EL (cell line): ENCODE results near the gene STX16.

Experiments
- DNase-seq: peaks from one replicate; pipeline ENCODE4 v3.0.0-alpha.2; 2016

The STX16 gene

DNA sequence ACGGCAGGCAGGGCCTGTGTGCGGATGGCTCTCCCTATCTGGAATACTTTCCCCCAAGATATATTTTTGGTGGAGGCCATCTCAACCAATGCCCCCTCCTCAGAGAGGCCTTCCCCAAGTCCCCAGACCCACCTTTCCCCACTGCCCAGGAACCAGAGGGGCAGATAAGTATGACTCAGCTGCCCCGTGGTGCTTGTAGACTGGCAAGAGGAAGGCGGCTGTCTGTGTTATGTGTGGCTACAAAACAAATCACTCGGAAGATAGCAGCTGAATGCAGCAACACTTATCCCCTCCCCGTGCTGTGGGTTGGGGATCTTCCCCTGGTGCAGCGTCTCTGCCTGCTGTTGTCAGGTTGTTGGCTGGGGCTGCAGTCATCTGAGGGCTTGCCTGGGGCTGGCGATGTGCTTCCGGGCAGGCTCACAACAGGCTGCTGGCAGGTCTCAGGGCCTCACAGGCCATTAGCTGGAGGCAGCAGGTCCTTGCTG lies 48.6 kb downstream of the STX16 start:
- no peak for DNase-seq

DNA sequence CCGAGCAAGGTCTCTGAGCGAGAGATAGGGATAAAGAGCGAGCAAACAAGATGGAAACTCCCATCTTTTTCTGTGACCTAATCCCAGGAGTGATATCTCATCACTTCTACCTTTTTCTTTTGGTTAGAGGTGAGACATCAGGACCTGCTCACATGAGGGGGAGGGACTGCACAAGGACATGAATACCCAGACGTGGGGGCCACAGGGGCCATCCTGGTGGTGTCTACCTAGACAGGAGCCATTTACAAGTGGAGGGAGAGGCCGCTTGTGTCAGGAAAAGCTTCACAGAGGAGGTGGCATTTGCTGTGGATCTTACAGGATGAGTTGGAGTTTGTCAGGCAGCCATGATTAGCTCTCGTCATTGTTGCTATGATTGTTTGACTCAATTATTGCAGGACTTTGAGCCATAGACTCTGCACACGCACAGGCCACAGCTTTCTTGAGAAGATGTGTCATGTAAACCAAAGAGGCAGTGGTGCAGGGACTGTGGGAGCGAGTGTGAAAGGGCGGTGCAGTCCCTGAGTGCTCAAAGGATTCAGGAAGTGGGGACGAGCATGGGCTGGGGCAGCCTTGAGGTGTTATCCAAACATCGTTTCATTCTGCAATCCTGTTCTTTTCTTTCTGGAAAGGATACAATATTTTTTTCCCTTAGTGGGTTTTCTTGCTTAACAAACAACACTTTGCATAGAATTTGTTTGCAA lies 49.2 kb downstream of the STX16 start:
- no peak for DNase-seq

DNA sequence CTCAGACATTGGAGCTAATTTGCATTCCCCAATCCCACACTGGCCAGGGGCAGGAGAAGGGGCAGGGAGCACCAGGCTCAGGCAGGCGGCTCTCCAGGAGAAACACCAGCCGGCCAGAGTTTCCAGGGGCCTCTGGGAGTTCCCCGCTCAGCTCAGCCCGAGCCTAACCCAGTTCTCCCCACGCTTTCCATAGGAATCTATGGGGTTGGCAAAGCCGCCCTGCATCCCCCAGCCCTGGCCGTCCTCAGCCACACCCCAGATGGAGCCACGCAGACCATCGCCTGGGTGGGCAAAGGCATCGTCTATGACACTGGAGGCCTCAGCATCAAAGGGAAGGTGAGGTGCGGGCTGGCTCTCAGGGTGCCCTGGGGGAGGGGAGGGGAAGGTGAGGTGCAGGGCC lies 49.7 kb downstream of the STX16 start:
- DNase-seq, result no peak

DNA sequence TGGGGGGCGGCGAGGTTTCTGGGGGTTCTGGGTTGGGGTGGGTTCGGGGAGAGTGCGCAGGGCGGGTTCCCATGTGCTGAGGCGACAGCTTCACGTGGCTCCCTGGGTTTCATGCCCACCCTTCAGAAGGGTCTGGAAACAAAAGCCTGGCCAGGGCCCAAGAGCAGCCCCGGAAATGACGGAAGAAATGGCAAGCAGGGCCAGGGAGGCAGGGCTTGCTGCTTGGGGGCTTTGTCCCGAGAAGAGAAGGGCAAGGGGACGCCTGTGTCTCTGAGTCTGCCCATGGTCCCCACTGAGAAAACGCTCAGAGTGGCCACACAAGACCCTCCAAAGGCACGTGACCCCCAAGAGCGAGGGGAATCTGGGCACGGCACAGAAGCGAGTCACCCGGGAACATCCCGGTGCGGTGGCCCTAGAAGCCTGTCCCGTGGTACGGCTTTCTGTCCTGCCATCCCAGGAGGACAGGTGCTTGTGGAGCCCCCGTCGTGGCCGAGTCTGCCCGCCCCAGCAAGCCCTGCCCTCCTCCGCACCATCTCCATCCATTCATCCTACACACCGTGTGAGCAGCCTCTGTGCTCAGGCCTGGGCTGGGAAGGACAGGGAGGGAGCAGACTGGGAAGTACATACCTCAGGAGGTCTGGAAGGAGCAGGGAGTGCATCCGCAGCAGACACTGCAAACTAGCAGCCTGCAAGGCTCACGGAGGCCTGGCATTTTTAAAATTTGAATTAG lies 50.5 kb downstream of the STX16 start:
- no peak for DNase-seq

DNA sequence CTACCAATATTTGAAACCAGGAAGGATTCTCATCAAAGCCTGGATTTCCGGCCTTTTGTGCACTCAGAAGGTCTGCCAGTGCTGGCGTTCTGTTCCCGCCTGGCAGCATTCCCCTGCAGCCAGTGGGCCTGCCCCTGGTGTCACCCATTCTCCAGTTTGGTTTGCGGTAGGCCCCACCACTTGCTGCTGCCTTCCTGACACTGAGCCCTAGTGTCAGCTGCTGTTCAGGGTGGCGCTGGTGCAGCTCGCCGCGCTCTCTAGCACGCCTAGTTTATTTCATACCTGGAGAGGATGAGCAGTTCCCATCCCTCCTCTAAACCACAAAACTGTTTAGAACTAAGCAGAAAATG lies 51.1 kb downstream of the STX16 start:
- no peak for DNase-seq

DNA sequence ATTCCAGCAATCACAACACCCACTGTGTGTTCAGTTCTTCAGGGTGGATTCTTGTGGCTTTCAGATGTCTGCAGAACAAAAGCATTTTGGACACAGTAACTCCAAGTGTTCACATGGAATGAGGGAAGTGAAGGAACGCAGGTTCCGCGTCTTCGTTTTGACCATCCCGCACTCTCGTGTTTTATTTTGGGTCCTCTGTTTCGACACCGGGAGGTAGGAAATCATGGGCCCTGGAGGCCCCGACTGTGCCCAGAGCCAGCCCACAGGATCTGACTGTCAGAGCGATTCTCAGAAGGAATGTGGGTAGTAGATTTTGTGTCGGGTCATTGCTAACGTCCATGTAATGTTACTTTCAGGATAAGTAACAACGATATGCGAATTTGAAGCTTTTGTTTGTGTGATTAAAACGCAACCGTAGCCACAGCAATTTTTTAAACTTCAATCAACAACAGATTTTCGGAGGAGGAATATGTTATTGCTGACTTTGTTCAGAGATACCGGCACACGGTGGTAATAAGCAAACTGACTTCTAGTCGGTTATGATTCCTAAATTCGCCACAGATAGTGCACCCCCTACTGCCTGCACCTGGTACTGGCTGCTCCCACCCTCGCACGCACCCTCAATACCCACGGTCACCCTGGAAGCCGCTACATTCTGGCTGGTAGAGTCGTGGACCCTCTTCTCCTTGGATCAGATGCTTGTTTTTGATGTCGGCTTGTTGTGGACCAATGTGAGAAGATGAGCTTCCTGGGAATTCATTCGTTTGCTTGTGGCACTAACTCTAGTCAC lies 52.0 kb downstream of the STX16 start:
- DNase-seq, result no peak

DNA sequence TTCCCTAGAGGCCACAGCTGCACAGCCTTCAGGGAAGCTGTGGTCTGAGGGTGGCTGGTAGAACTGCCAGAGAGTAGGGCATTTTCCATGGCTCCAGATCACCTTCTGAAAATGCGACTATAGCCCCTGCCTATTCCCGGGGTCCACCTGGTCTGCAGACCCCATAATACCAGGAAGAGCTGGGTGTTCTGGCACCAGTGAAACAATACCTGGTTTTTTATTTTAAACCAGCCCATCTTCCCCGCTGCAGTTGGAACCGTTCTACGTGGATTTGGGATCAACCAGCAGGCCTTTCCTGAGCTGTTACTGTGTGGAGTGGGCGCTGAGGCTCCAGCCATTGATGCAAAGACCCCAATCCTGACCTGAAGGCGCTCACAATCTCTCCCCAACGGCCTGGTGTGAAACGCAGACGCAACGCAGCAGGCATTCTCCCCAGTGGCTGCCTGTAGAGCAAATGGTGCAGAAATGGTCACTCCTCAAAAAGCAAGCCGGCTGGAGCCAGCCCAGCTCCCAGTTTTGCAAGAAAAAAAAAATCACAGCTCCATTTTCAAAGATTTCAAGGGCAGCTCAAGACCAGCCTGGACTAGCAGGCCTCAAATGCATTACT lies 52.8 kb downstream of the STX16 start:
- DNase-seq, result no peak

DNA sequence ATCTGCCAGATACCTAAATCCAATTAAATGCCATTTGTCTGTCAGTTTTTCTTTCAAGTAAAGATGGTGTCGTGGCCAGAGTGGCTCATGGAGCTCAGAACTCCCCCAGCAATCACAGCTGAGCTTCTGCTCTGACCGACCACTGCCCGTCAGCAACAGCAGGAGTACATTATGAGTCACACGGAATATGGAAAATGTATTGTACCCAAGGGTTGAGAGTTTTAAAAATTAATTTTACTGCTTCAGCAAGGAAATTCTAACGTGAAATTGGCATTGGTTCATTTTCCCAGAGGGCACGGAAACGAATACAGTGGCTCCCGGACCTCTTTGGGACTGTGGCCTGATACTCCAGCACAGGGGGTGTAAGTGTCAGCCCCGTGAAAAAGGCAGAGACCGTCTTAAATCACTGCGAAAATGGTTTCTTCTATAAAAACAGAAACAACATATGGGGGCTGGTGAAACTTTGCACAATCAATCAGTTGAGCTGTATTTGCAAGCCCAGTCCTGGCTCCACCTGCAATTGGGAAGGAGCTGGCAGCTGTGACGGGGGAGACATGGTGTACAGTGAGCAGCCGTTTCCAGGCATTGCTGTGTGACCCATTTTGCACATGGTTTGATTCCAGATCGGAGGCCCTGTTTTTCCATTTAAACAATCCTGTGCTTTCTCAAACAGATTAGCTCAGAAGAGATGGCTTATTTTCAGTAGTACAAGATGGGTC lies 54.3 kb downstream of the STX16 start:
- no peak for DNase-seq

DNA sequence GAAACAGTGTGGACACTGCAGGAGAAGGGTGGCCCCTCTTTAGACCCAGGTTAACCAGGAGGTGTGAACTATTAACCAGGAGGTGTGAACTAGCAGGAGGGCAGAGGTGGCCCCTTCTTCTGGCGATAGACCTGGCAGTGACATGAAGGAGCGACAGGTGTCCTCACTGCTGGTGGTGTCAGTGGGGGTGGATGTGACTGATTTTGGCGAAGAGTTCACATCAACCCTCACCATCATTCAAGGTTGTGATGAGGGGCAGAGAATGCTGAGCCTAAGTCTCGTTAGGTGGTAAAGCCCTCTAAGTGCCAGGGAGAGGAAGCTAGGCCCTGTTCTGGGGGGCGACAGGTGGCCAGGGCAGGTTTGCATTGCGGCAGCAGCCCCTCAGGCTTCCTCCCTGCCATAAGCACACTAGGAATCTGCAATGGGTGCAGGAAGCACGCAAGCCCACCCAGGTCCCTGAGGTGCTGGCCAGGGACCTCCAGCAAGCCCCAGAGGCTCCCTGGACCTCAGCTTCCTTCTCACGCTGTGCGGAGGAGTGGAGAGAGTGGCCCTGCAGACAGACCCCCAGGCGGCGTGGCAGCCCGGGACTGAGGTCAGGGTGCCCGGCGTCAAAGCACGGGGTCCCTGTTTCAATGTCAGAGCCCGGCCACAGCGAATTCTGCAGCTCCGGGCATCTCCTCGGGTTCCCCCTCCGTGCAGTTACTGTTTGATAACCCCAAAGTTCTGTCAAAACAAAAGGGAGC lies 55.2 kb downstream of the STX16 start:
- DNase-seq, result no peak

DNA sequence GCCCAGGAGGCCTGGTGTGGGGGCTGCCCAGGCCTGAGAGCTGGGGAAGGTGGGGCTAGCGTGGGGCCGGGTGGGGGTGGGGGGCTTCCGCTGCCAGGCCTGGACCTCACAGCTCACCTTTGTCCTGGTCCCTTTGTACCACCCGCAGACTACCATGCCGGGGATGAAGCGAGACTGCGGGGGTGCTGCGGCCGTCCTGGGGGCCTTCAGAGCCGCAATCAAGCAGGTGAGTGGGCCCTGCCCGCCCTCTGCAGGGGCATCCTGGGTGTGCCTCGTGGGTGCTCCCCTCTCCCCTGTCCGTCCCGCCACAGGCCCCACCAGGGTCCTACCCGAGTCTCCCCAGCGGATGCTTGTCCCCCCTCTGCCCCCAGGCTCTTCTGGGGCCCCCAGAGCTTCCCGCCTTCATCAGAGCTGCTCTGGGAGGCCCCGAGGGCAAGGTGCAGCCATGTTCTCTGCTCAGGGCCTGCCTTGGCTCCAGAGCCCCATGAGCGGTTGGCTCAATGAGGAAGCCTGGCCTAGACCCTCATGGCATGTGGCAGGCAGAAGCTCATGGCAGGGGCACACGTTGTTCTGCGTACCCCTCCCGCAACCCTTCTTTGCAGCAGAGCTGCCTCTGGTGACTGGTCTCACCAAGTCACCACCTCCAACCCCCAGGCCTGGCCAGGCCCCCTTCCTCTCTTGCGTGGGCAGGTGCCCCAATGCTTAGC lies 56.0 kb downstream of the STX16 start:
- DNase-seq, result no peak

DNA sequence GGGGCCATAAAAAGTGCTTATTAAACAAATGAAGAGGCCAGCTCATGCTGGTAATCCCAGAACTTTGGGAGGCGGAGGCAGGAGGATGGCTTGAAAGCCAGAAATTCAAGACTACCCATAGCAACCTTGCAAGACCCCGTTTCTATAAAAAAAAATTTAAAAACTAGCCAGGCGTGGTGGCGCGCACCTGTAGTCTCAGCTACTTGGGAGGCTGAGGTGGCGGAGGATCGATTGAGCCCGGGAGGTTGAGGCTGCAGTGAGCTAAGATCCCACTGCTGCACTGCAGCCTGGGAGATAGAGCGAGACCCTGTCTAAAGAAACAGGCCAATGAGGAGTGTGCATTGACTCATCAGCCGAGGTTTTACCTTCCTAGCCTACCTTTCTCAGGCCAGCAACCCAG lies 56.7 kb downstream of the STX16 start:
- no peak for DNase-seq

DNA sequence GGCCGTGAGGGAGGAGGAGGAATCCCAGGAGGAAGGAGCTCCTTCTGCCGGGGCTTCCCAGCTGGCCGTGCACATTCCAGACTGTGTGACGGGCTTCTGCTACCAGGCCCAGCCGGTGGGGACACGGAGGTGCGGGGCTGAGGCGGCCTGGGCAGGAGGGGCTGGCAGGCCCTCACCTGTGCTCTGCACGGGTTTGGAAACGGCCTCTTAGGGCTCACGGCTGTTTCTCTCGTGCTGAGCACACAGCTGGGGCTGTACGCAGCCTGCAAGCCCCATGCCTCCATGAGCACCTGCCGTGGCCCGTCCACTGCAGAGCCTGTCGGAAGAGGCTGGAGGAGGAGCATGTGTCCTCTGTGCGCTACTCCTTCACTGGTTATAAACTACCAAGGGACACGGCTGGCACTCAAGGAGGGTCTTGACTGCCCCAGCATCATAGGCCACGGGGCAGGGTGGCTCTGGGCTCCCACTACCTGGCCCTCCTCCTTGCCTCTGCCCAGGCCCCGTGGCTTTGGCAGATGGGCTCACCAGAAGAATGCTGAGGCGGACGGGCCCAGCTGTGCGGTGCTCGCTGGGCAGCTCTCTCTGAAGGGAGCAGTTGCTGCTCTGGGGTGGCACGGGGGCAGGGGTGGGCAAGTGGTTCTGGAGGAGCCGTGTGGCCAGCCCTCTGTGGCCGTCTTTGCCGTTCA lies 57.3 kb downstream of the STX16 start:
- no peak for DNase-seq

DNA sequence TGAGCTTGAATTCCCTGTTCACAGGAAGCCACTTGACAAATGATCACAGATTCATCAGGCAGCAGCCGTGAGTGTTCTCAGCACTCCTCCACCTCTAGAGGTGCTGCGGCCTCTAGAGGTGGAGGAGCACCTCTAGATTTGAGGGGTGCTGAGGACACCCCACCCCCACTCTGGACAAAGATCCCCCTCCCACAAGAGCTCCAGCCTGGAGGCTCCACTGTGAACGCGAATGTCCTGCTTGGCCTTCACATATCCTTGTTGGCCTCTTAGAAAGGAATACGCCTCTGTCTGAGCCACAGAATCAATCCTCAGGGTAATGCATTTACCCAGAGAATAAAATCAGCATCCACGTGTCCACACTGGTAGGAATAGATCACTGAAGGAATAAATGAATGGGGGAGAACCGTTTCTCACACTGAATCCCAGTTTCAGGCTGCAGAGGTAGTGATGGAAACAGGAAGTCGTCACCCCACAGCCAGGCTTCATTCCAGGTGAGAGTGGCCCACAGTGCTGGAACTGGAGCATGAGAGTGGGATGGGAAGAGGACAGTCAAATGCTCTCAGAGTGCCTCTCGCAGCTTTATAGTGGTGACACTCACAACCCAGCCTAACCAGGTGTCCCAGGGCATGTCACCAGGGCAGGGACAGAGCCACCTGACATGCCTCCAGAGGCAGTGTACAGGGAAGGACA lies 58.1 kb downstream of the STX16 start:
- no peak for DNase-seq

DNA sequence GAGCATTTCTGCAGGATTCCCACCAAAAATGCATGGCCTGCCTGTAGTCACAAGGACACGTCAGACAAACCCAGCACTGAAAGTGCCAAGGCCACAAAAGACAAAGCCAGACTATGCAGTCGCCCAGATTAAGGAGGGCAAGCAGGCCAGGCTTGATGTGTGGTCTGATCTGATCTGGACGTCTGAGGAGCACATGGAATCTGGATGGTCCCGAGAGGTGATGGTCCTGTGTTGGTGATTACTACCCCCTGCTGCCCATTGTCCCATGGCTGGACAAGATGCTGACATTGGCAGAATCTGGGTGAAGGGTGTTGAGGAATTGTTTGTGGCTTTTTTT lies 58.6 kb downstream of the STX16 start:
- no peak for DNase-seq

DNA sequence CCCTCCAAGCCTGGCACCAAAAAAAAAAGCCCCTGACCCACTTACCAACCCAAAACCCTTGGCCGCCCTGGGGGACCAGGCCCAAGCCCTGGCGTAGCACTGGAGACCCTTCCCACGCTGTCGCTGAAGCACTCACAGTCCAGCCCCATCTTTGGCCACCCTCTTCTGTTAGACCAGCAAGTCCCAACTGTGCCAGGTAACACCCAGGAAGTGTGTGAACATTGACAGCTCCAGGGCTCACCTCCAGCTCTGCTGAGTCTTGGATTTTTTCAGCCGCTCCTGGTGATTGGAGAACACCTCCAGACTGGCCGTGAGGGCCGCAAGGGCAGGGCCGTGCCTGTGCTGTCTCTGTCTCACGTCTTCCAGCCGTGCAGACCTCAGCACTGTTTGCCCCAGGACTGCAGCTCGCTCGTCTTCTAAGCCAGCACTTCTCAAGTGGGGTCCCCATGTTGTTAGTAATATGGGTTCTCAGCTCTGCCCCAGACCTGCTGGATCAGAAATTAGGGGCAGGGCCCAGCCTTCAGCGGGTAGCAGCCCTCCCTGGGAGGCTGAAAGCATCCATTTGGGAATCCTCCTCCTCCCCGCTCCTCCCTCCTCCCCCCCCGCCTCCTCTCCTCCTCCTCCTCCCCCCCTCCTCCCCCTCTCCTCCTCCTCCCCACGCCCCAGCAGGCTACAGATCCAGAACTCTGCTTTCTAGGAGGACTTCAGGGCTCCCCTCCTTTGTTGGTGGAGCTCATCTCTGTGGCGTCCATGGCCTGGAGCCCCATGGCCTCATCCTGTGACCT lies 59.6 kb downstream of the STX16 start:
- no peak for DNase-seq

DNA sequence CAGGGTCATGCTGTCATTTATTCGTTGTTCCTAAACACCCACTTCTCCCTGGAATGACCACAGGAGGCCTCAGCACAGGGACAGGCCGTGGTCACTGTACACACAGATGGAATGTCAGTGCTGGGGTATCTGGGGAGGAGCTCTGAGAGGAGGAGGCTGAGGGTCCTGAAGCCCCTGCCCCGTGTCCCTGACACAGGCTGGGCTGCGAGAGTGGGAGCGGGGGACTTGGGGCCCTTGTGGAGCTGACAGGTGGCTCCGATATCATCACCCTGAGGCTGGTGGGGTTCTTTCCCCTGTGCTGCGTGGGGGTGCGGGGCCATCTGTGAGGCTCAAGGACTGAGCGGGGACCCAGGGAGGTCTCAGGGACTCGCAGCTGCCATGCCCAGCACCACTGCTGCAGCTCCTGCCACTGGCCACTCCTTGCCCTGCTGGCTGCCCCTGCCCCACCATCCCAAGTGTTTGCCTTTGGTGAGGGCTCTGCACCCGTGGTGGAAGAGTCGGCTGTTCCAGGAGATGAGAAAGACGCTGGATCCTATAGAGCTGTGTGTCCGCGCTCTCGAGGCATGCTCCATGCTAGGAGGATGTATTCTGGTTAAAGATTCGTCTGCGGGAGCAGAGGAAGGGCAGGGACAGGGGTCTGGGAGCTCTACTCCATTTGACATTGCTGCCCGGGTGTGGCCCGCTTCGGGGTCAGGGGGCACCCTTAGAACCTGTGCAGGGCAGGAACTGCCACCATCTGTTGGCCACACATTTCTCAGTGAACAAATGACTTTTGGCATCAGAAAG lies 60.4 kb downstream of the STX16 start:
- DNase-seq, result no peak

DNA sequence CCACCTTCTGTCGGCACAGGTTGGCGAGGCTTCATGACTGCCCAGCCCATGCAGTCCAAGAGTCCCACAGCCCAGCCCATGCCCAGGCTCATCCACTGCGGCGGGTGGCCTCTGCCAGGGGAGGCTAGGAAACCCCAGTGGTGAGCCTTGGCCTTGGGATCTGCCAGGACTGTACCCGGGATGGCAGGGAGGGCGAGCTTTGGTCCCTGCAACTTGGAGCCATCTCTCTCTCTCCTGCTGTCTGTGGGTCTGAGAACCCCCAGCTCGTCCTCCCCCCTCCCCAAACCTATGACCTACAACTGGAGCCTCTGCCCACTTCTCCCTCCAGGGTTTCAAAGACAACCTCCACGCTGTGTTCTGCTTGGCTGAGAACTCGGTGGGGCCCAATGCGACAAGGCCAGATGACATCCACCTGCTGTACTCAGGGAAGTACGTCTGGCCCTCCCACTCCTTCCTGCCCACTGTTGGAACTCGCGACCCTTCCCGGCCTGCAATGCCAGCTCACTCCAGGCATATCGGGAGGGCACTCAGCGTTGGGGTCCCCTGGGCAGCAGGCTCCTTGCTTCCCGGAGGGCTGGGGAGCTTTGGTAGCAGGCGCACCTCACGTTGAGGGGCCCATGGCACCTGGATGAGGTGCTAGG lies 61.2 kb downstream of the STX16 start:
- no peak for DNase-seq
